ENCODE data around the gene FAM78A. TPM values are rescaled to one million over a fixed set of nuclear protein-coding genes. Genes with fewer than 3 reads are reported as not detected.

The FAM78A gene
- total RNA-seq, 1 experiment from 2014 or later = 3.4 TPM

GRCh38 chr9:131264231-131264630 lies 12.1 kb downstream of the FAM78A start:
- Histone ChIP-seq H2AFZ (ENCODE audit: low read depth, low read length, poor library complexity, severe bottlenecking) (no peak overlapping the region), H3K36me3 (ENCODE audit: control insufficient read depth in 1 of 2, insufficient read depth in 2 of 2, low read length in 2 of 2) (no peaks in the 10 kb centered on the region), H3K9ac (ENCODE audit: low read length) (no peak overlapping the region), H3K9me2 (ENCODE audit: insufficient read depth) (no peaks in the 10 kb centered on the region), H3K4me1 (ENCODE audit: control insufficient read depth in 1 of 2, insufficient read depth in 2 of 2, low read length in 2 of 2) (no peaks in the 10 kb centered on the region), H4K20me1 (ENCODE audit: insufficient read depth) (no peaks in the 10 kb centered on the region), H3K9me3 (ENCODE audit: control insufficient read depth in 1 of 2, insufficient read depth in 1 of 2, low read depth in 1 of 2, low read length in 2 of 2) (no peaks in the 10 kb centered on the region), H3K27ac (ENCODE audit: low read depth, low read length) (no peak overlapping the region), H3K27me3 (ENCODE audit: insufficient read depth, low read length) (no peaks in the 10 kb centered on the region), H3K79me2 (ENCODE audit: insufficient read depth, low read length) (no peaks in the 10 kb centered on the region), H3K4me2 (ENCODE audit: low read length) (no peak overlapping the region), H3K4me3 (replicated peaks in 1 of 2; ENCODE audit: low read depth in 1 of 2, low read length in 2 of 2) (no peak overlapping the region)
- ChIA-PET POLR2A (no interaction called here), RAD21 (ENCODE audit: low non-redundant PET in 1 of 2, low total read pairs in 2 of 2, uncharacterized antibody in 2 of 2, unreplicated experiment in 2 of 2) (no interaction called here), CTCF (no interaction called here)
- intact Hi-C loops (cut with micrococcal nuclease) = no loop called here
- BruUV-seq (replicated peaks) = no TSS peak
- no peak for DNase-seq (ENCODE audit: low read depth, low spot score)
- ATAC-seq = no peak
- no peak for TF ChIP-seq JUND (IDR thresholded peaks at IDR 0.05)
- TF ChIP-seq EZH2 (IDR thresholded peaks at IDR 0.05) = no peak
- no peak for TF ChIP-seq TCF7L2 (IDR thresholded peaks at IDR 0.05; ENCODE audit: borderline replicate concordance, extremely low read depth, insufficient read depth, insufficient read length)
- no peak for TF ChIP-seq SRF (IDR thresholded peaks at IDR 0.05; ENCODE audit: low read depth)
- TF ChIP-seq ZBTB33 (IDR thresholded peaks at IDR 0.05; ENCODE audit: extremely low read depth, insufficient replicate concordance, low read length) = no peak
- TF ChIP-seq SP1 (IDR thresholded peaks at IDR 0.05; ENCODE audit: low read depth) = no peak
- TF ChIP-seq SIN3A (IDR thresholded peaks at IDR 0.05; ENCODE audit: low read depth) = no peak
- no peak for TF ChIP-seq CBX3 (IDR thresholded peaks at IDR 0.05; ENCODE audit: low read depth)
- TF ChIP-seq FOSL1 (IDR thresholded peaks at IDR 0.05; ENCODE audit: low read depth) = no peak
- TF ChIP-seq POLR2AphosphoS5 (IDR thresholded peaks at IDR 0.05; ENCODE audit: low read depth, low read length) = no peak
- no peak for TF ChIP-seq EGR1 (IDR thresholded peaks at IDR 0.05; ENCODE audit: low read depth)
- no peak for TF ChIP-seq EZH2phosphoT487 (IDR thresholded peaks at IDR 0.05; ENCODE audit: borderline replicate concordance)
- no peak for TF ChIP-seq ZNF274 (IDR thresholded peaks at IDR 0.05; ENCODE audit: low read depth, low read length)
- no peak for TF ChIP-seq CTCF (IDR thresholded peaks at IDR 0.05 in 2 of 3, conservative IDR thresholded peaks at IDR 0.05 in 1 of 3; ENCODE audit: borderline replicate concordance in 1 of 3, insufficient read depth in 1 of 3, low read depth in 2 of 3, low read length in 2 of 3)
- TF ChIP-seq ZFX (IDR thresholded peaks at IDR 0.05) = no peak
- TF ChIP-seq CEBPB (IDR thresholded peaks at IDR 0.05; ENCODE audit: low read depth) = no peak
- TF ChIP-seq YY1 (IDR thresholded peaks at IDR 0.05; ENCODE audit: extremely low read depth, insufficient replicate concordance, low read depth, low read length) = no peak

Data from HCT116 (cell line).